Measurements from ENCODE around the gene ZFAND3.
A peak's percentile ranks its signal among the peaks of the same experiment; 100 is the strongest.

Gene ZFAND3

DNA sequence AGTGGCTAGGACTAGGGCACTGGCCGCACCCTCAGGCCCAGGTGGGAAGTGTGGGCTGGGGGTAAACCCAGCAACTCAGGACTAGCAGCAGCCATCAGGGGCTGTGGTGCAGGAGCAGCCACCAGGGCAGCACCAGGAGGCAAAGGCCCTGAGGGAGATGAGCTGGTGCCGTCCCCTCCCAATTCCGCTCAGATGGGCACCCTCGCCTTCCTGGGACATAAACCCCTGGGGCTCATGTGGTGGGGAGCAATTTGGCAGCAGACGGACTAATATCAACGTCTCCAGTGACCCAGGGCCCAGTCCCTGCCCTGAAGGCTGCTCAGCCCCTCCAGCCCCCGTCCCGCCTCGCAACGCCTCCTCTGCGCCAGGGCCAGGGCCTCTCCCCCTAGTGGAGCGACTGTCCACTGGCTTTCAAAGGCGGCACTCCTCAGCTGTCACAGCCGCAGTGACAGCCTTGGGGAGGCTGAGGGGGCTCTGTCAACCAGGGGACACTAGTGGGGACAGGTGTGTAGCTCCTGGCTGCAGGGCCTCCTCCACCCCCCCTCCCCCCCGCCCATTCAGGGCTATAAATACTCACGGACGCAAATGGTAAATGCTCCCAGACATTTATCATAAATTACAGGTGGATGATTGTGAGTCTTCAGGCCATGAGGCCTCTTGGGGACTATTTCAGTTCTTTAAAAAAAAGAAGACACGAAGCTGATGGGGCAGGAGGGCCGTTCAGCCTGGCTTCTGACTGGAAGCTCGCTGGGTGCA is 349.9 kb downstream of the ZFAND3 start:
- no peak for DNase-seq
- H3K79me1 ChIP-seq (replicated peaks; ENCODE audit: low read length, poor library complexity, severe bottlenecking): peaks cover 1% of the 10 kb centered on the region
- H3K27me3 ChIP-seq (ENCODE audit: control insufficient read depth in 1 of 2, insufficient read depth in 1 of 2, low read length in 2 of 2): no peaks in the 10 kb centered on the region
- no peak overlapping the region for H3K14ac ChIP-seq (ENCODE audit: low read length in 2 of 2)
- no peak overlapping the region for H2AFZ ChIP-seq (ENCODE audit: low read depth, low read length)
- no peak overlapping the region for H2BK15ac ChIP-seq (ENCODE audit: low read depth, poor library complexity, severe bottlenecking)
- WGBS: 91% methylated on average over 16 of the region's 20 CpGs
- no peak overlapping the region for H3K4ac ChIP-seq (ENCODE audit: low read depth in 1 of 2, low read length in 2 of 2)
- H3K36me3 ChIP-seq (ENCODE audit: control insufficient read depth in 1 of 2, insufficient read depth in 2 of 2, low read depth in 1 of 2, low read length in 2 of 2): peaks cover 13 to 19% of the 10 kb centered on the region in 2 experiments
- H3K9ac ChIP-seq (ENCODE audit: low read length): no peak overlapping the region
- no peak overlapping the region for H3K18ac ChIP-seq (ENCODE audit: low read depth in 1 of 2, low read length in 2 of 2)
- H3K9me3 ChIP-seq (ENCODE audit: control insufficient read depth, low read length): no peaks in the 10 kb centered on the region
- no peak overlapping the region for H2AK5ac ChIP-seq (ENCODE audit: low read length, severe bottlenecking)
- no peak overlapping the region for H3K27ac ChIP-seq (ENCODE audit: low read length, poor library complexity, severe bottlenecking)
- no peak overlapping the region for H3K23ac ChIP-seq (ENCODE audit: low read length in 2 of 2)
- H4K8ac ChIP-seq (ENCODE audit: low read length): no peak overlapping the region
- no peak overlapping the region for H2BK12ac ChIP-seq (ENCODE audit: low read length in 2 of 2)
- H3K4me3 ChIP-seq (ENCODE audit: insufficient read depth in 1 of 2, low read depth in 1 of 2, low read length in 2 of 2): no peak overlapping the region
- no peak overlapping the region for H4K91ac ChIP-seq (ENCODE audit: low read length)
- no peak overlapping the region for H2BK5ac ChIP-seq (ENCODE audit: low read depth, low read length, poor library complexity, severe bottlenecking)
- peaks cover 14% of the 10 kb centered on the region for H3K4me1 ChIP-seq (ENCODE audit: control insufficient read depth, insufficient read depth, low read depth, low read length)
- no peak overlapping the region for H3K4me2 ChIP-seq (ENCODE audit: low read length, poor library complexity, severe bottlenecking)
- no peak overlapping the region for H2BK120ac ChIP-seq (ENCODE audit: low read depth, low read length)

DNA sequence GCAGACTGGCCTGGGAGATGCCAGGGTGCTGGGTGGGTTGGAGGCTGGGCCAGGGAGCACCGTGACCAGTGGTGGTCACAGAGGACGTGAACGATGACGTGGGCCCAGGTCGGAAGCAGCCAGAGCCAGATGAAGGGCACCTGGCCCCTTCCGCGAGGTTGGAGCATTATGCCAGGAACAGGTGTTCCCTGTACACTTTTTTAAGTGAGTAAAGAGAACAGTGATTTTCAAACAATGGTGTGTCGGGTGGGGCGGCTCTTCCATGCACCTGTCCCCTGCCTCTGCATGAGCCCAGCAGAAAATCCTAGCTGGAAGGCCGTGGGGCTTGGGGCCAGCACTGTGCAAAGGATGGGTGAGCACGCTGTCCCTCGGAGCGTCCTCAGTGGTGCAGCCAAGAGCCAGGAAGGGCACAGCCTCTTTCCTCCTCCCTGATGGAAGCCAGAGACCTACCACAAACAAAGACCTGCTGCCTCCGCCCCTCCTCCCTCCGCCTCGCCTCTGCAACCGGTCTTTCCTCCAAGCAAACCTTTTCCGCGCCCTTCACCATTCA is 350.5 kb downstream of the ZFAND3 start:
- H2BK120ac ChIP-seq (ENCODE audit: low read depth, low read length): no peak overlapping the region
- 84% methylated on average over 19 of the region's 19 CpGs for WGBS
- no peak overlapping the region for H4K8ac ChIP-seq (ENCODE audit: low read length)
- H3K14ac ChIP-seq (ENCODE audit: low read length in 2 of 2): no peak overlapping the region
- H2AFZ ChIP-seq (ENCODE audit: low read depth, low read length): no peak overlapping the region
- no peak overlapping the region for H3K27ac ChIP-seq (ENCODE audit: low read length, poor library complexity, severe bottlenecking)
- H3K4me1 ChIP-seq (ENCODE audit: control insufficient read depth, insufficient read depth, low read depth, low read length): peaks cover 14% of the 10 kb centered on the region
- no peak for DNase-seq
- no peak overlapping the region for H2BK15ac ChIP-seq (ENCODE audit: low read depth, poor library complexity, severe bottlenecking)
- no peaks in the 10 kb centered on the region for H3K27me3 ChIP-seq (ENCODE audit: control insufficient read depth in 1 of 2, insufficient read depth in 1 of 2, low read length in 2 of 2)
- H4K91ac ChIP-seq (ENCODE audit: low read length): no peak overlapping the region
- no peak overlapping the region for H3K23ac ChIP-seq (ENCODE audit: low read length in 2 of 2)
- H2BK5ac ChIP-seq (ENCODE audit: low read depth, low read length, poor library complexity, severe bottlenecking): no peak overlapping the region
- H3K9me3 ChIP-seq (ENCODE audit: control insufficient read depth, low read length): no peaks in the 10 kb centered on the region
- H3K36me3 ChIP-seq (ENCODE audit: control insufficient read depth in 1 of 2, insufficient read depth in 2 of 2, low read depth in 1 of 2, low read length in 2 of 2): peaks cover 13 to 23% of the 10 kb centered on the region in 2 experiments
- H3K9ac ChIP-seq (ENCODE audit: low read length): no peak overlapping the region
- no peak overlapping the region for H2BK12ac ChIP-seq (ENCODE audit: low read length in 2 of 2)
- peaks cover 1% of the 10 kb centered on the region for H3K79me1 ChIP-seq (replicated peaks; ENCODE audit: low read length, poor library complexity, severe bottlenecking)
- H3K4me3 ChIP-seq (ENCODE audit: insufficient read depth in 1 of 2, low read depth in 1 of 2, low read length in 2 of 2): no peak overlapping the region
- no peak overlapping the region for H2AK5ac ChIP-seq (ENCODE audit: low read length, severe bottlenecking)
- H3K4ac ChIP-seq (ENCODE audit: low read depth in 1 of 2, low read length in 2 of 2): no peak overlapping the region
- H3K18ac ChIP-seq (ENCODE audit: low read depth in 1 of 2, low read length in 2 of 2): no peak overlapping the region
- H3K4me2 ChIP-seq (ENCODE audit: low read length, poor library complexity, severe bottlenecking): peak overlapping the region; percentile 6

DNA sequence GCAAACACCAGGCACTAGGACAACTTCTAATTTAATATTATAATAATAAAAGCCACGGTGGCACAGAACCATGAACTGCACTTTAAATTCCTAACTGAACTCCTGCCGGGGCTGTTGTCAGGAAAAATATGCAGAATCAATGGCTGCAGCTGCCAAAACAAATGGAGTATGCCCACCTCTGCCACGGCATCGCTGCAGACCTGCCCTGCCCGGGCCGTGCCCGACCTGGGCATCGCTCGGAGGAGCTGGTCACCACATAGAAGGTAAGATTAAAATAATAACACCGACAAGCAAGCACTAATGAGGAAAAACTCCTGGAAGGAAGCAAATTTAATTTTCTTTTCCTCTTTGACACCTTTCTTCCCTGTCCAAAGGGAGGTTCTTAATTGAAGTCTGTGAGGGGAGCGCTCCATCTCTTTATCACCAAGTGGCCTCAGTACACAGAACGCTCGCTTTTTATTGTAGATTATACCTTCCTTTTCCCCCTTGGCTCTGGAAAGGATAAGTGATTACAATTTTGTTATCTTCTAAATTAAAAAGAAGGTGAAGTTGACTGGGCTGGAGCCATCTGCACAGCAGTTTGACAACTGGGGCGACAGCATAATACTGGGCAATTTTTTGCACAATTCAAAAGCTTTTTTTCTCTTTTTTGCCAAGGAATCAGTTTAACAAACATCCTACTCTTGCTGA is 351.3 kb downstream of the ZFAND3 start:
- Histone ChIP-seq H2BK120ac (ENCODE audit: low read depth, low read length) (no peak overlapping the region), H3K4ac (ENCODE audit: low read depth in 1 of 2, low read length in 2 of 2) (no peak overlapping the region), H3K4me1 (ENCODE audit: control insufficient read depth, insufficient read depth, low read depth, low read length) (peaks cover 12% of the 10 kb centered on the region), H2AFZ (ENCODE audit: low read depth, low read length) (no peak overlapping the region), H3K27ac (ENCODE audit: low read length, poor library complexity, severe bottlenecking) (no peak overlapping the region), H3K9ac (ENCODE audit: low read length) (no peak overlapping the region), H2AK5ac (ENCODE audit: low read length, severe bottlenecking) (no peak overlapping the region), H3K4me3 (ENCODE audit: insufficient read depth in 1 of 2, low read depth in 1 of 2, low read length in 2 of 2) (no peak overlapping the region), H3K4me2 (ENCODE audit: low read length, poor library complexity, severe bottlenecking) (no peak overlapping the region), H3K36me3 (ENCODE audit: control insufficient read depth in 1 of 2, insufficient read depth in 2 of 2, low read depth in 1 of 2, low read length in 2 of 2) (peaks cover 13 to 28% of the 10 kb centered on the region in 2 experiments), H3K23ac (ENCODE audit: low read length in 2 of 2) (no peak overlapping the region), H2BK12ac (ENCODE audit: low read length in 2 of 2) (no peak overlapping the region), H3K79me1 (replicated peaks; ENCODE audit: low read length, poor library complexity, severe bottlenecking) (peaks cover 1% of the 10 kb centered on the region), H3K9me3 (ENCODE audit: control insufficient read depth, low read length) (no peaks in the 10 kb centered on the region), H4K8ac (ENCODE audit: low read length) (no peak overlapping the region), H2BK15ac (ENCODE audit: low read depth, poor library complexity, severe bottlenecking) (no peak overlapping the region), H4K91ac (ENCODE audit: low read length) (no peak overlapping the region), H2BK5ac (ENCODE audit: low read depth, low read length, poor library complexity, severe bottlenecking) (no peak overlapping the region), H3K14ac (ENCODE audit: low read length in 2 of 2) (no peak overlapping the region), H3K27me3 (ENCODE audit: control insufficient read depth in 1 of 2, insufficient read depth in 1 of 2, low read length in 2 of 2) (no peaks in the 10 kb centered on the region), H3K18ac (ENCODE audit: low read depth in 1 of 2, low read length in 2 of 2) (no peak overlapping the region)
- no peak for DNase-seq
- 96% methylated on average over 10 of the region's 14 CpGs for WGBS

DNA sequence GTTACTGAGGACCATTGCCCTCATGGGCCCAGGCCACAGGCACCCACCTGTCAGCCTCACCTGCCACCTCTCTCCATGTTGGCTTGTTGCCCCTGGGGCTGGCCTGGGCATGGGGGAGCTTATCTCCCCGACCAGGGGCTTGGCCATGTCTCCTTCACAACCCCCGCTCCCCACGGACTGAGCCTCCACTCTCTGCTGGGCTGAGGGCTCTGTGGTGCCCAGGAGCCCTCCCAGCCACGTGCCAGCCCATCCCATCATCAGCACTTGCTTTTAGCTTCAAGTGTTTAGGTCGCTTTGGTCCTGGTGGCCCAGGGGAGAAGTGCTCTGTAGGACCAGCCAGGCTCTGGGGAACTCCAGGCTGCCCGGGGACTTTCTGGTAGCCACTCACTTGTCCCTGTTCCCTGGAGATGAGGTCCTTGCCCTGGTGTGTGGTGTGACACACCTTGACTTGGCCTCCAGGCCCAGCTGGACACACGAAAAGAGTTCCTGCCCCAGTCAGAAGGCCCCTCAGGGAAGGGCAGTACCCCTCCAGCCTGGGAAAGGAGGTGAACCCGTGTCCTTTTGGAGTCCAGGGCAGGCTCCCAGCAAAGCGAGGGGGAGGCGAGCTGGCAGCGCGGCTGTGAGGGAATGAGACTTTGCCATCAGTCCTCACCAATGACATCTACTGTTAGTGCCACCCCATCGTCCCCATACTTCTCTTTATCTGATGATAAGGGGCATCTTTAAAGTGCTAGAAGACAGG is 352.6 kb downstream of the ZFAND3 start:
- Histone ChIP-seq H4K8ac (ENCODE audit: low read length) (no peak overlapping the region), H3K18ac (ENCODE audit: low read depth in 1 of 2, low read length in 2 of 2) (no peak overlapping the region), H3K79me1 (replicated peaks; ENCODE audit: low read length, poor library complexity, severe bottlenecking) (peaks cover 1% of the 10 kb centered on the region), H2BK120ac (ENCODE audit: low read depth, low read length) (no peak overlapping the region), H3K27ac (ENCODE audit: low read length, poor library complexity, severe bottlenecking) (no peak overlapping the region), H2AFZ (ENCODE audit: low read depth, low read length) (no peak overlapping the region), H3K4me1 (ENCODE audit: control insufficient read depth, insufficient read depth, low read depth, low read length) (peaks cover 9% of the 10 kb centered on the region), H3K4me3 (ENCODE audit: insufficient read depth in 1 of 2, low read depth in 1 of 2, low read length in 2 of 2) (no peak overlapping the region), H3K14ac (ENCODE audit: low read length in 2 of 2) (no peak overlapping the region), H2BK12ac (ENCODE audit: low read length in 2 of 2) (no peak overlapping the region), H3K23ac (ENCODE audit: low read length in 2 of 2) (no peak overlapping the region), H2BK5ac (ENCODE audit: low read depth, low read length, poor library complexity, severe bottlenecking) (no peak overlapping the region), H3K9me3 (ENCODE audit: control insufficient read depth, low read length) (no peaks in the 10 kb centered on the region), H2BK15ac (ENCODE audit: low read depth, poor library complexity, severe bottlenecking) (no peak overlapping the region), H3K9ac (ENCODE audit: low read length) (no peak overlapping the region), H3K4me2 (ENCODE audit: low read length, poor library complexity, severe bottlenecking) (no peak overlapping the region), H3K4ac (ENCODE audit: low read depth in 1 of 2, low read length in 2 of 2) (no peak overlapping the region), H3K27me3 (ENCODE audit: control insufficient read depth in 1 of 2, insufficient read depth in 1 of 2, low read length in 2 of 2) (no peaks in the 10 kb centered on the region), H3K36me3 (ENCODE audit: control insufficient read depth in 1 of 2, insufficient read depth in 2 of 2, low read depth in 1 of 2, low read length in 2 of 2) (peaks cover 13 to 32% of the 10 kb centered on the region in 2 experiments), H4K91ac (ENCODE audit: low read length) (no peak overlapping the region), H2AK5ac (ENCODE audit: low read length, severe bottlenecking) (no peak overlapping the region)
- 83% methylated on average over 12 of the region's 13 CpGs for WGBS
- DNase-seq: no peak
